ENCODE measurements around the gene GRIK4.

GRIK4 gene

DNA sequence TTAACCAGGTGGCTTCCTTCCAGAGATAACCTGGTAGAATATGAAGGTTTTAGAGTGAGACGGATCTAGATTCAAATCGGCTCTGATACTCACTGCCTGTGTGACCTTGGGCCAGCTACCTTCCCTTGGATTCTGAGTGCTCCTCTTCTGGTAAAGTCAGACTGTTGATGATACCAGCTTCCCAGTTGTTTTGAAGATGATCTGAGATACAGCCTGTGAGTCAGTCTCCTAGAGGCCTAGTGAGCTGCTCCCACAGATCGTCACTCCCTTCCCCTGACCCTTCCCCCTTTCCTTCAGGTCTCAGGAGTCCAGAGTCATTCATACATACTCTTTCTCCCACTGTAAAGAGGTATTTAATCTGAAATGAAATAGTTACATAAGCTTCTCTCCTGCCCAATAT, 207.8 kb downstream of the GRIK4 start:
- Histone ChIP-seq H3K4me1 (ENCODE audit: insufficient read depth, low read length) (no peaks in the 10 kb centered on the region), H3K27me3 (ENCODE audit: control insufficient read depth in 1 of 2, insufficient read depth in 2 of 2, low read length in 2 of 2) (no peaks in the 10 kb centered on the region), H3K9ac (ENCODE audit: low read length) (no peak overlapping the region), H3K27ac (ENCODE audit: low read depth, low read length) (no peak overlapping the region), H3K4me3 (ENCODE audit: low read depth in 1 of 2, low read length in 2 of 2) (no peak overlapping the region), H3K9me3 (ENCODE audit: low read length) (no peaks in the 10 kb centered on the region), H3K36me3 (ENCODE audit: insufficient read depth, low read length) (no peaks in the 10 kb centered on the region)

- Histone ChIP-seq H3K27ac (ENCODE audit: low read depth, low read length) (no peak overlapping the region), H3K27me3 (ENCODE audit: control insufficient read depth in 1 of 2, insufficient read depth in 2 of 2, low read length in 2 of 2) (no peaks in the 10 kb centered on the region), H3K4me1 (ENCODE audit: insufficient read depth, low read length) (no peaks in the 10 kb centered on the region), H3K9ac (ENCODE audit: low read length) (no peak overlapping the region), H3K4me3 (ENCODE audit: low read depth in 1 of 2, low read length in 2 of 2) (no peak overlapping the region), H3K9me3 (ENCODE audit: low read length) (no peaks in the 10 kb centered on the region), H3K36me3 (ENCODE audit: insufficient read depth, low read length) (no peaks in the 10 kb centered on the region)
These were observed 209.2 kb downstream of the GRIK4 start for GRCh38 chr11:120720760-120721159.

DNA sequence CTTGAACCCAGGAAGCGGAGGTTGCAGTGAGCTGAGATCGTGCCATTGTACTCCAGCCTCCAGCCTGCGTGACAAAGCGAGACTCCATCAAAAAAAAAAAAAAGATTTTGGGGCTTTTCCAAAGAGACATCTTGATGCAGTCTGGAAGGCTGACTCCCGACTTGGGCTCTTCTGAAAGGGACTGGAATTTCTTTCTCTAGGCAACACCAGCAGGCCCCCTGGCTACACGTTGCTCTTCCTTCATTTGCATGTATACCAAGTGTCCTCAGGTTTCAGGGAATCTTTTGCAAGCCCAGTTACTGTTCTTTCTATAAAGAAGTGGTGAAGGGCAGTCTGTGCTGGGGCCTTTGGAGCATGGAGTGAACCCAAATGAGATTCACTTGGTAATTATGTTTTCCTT, 211.0 kb downstream of the GRIK4 start:
- Histone ChIP-seq H3K36me3 (ENCODE audit: insufficient read depth, low read length) (no peaks in the 10 kb centered on the region), H3K27me3 (ENCODE audit: control insufficient read depth in 1 of 2, insufficient read depth in 2 of 2, low read length in 2 of 2) (no peaks in the 10 kb centered on the region), H3K9me3 (ENCODE audit: low read length) (no peaks in the 10 kb centered on the region), H3K27ac (ENCODE audit: low read depth, low read length) (no peak overlapping the region), H3K4me1 (ENCODE audit: insufficient read depth, low read length) (no peaks in the 10 kb centered on the region), H3K9ac (ENCODE audit: low read length) (no peak overlapping the region), H3K4me3 (ENCODE audit: low read depth in 1 of 2, low read length in 2 of 2) (no peak overlapping the region)

DNA sequence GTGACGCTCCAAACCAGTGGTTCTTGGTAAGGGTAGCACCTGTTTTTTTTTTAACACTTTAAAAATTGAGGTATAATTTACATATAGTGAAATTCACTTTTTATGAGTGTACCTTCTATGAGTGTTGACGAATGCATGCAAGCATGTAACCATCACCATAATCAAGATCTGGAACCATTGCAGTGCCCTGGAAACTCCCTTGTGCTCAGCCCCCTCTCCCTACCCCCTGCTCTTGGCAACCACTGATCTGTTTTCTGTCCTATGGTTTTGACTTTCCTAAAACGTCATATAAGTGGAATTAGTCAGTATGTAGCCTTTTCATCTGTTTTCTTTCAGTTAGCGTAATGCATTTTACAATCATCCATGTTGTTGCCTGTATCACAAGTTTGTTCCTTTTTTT, 212.2 kb downstream of the GRIK4 start:
- Histone ChIP-seq H3K27me3 (ENCODE audit: control insufficient read depth in 1 of 2, insufficient read depth in 2 of 2, low read length in 2 of 2) (no peaks in the 10 kb centered on the region), H3K27ac (ENCODE audit: low read depth, low read length) (no peak overlapping the region), H3K9ac (ENCODE audit: low read length) (no peak overlapping the region), H3K4me3 (ENCODE audit: low read depth in 1 of 2, low read length in 2 of 2) (no peak overlapping the region), H3K36me3 (ENCODE audit: insufficient read depth, low read length) (no peaks in the 10 kb centered on the region), H3K9me3 (ENCODE audit: low read length) (no peaks in the 10 kb centered on the region), H3K4me1 (ENCODE audit: insufficient read depth, low read length) (no peaks in the 10 kb centered on the region)

GRCh38 chr11:120727752-120728151, 216.2 kb downstream of the GRIK4 start:
- Histone ChIP-seq H3K36me3 (ENCODE audit: insufficient read depth, low read length) (no peaks in the 10 kb centered on the region), H3K27me3 (ENCODE audit: control insufficient read depth in 1 of 2, insufficient read depth in 2 of 2, low read length in 2 of 2) (no peaks in the 10 kb centered on the region), H3K4me1 (ENCODE audit: insufficient read depth, low read length) (no peaks in the 10 kb centered on the region), H3K9me3 (ENCODE audit: low read length) (no peaks in the 10 kb centered on the region), H3K27ac (ENCODE audit: low read depth, low read length) (no peak overlapping the region), H3K9ac (ENCODE audit: low read length) (no peak overlapping the region), H3K4me3 (ENCODE audit: low read depth in 1 of 2, low read length in 2 of 2) (no peak overlapping the region)

DNA sequence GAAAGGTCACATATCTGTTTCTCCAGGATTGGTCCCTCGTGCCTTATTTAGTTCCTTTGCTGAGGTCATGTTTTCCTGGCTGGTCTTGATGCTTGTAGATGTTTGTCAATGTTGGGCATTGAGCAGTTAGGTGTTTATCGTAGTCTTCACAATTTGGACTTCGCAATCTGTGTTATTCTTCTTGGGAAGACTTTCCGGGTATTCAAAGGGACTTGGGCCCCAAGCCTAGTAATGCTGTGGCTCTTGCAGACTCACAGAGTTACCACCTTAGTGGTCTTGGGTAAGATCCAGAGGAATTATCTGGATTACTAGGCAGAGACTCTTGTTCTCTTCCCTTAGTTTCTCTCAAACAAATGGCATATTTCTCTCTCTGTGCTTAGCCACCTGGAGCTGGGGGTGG, 223.5 kb downstream of the GRIK4 start:
- Histone ChIP-seq H3K27ac (ENCODE audit: low read depth, low read length) (no peak overlapping the region), H3K4me1 (ENCODE audit: insufficient read depth, low read length) (no peaks in the 10 kb centered on the region), H3K27me3 (ENCODE audit: control insufficient read depth in 1 of 2, insufficient read depth in 2 of 2, low read length in 2 of 2) (no peaks in the 10 kb centered on the region), H3K4me3 (ENCODE audit: low read depth in 1 of 2, low read length in 2 of 2) (no peak overlapping the region), H3K36me3 (ENCODE audit: insufficient read depth, low read length) (no peaks in the 10 kb centered on the region), H3K9ac (ENCODE audit: low read length) (no peak overlapping the region), H3K9me3 (ENCODE audit: low read length) (no peaks in the 10 kb centered on the region)

DNA sequence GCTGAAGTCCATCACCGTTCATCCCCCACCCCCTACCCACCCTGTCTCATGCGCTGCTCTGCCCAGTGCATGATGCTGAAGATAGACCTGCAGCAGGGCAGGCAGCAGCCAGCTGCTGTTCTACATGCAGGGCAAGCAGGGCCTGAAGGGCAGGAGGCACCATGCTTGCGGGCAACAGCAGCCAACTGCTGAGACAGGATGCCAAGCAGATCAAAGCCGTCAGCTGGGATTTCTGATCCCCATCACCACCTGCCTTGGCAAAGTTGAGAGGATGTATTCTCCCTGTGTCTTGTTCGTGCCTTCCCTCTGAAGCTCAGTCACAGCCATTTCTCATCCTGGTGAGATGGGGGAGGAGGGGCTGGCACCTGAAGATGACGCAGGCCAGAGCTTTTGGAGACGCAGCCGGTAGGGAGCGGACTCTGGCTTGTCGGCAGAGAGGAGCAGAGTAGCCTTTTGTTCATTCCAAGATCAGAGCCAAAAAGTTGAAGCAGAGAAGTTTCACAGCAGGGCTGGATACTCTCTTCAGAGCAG, 227.0 kb downstream of the GRIK4 start:
- no peak overlapping the region for H3K9ac ChIP-seq (ENCODE audit: low read length)
- H3K4me1 ChIP-seq (ENCODE audit: insufficient read depth, low read length) = no peaks in the 10 kb centered on the region
- no peak overlapping the region for H3K27ac ChIP-seq (ENCODE audit: low read depth, low read length)
- H3K27me3 ChIP-seq (ENCODE audit: control insufficient read depth in 1 of 2, insufficient read depth in 2 of 2, low read length in 2 of 2) = no peaks in the 10 kb centered on the region
- no peaks in the 10 kb centered on the region for H3K36me3 ChIP-seq (ENCODE audit: insufficient read depth, low read length)
- H3K4me3 ChIP-seq (ENCODE audit: low read depth in 1 of 2, low read length in 2 of 2) = no peak overlapping the region
- H3K9me3 ChIP-seq (ENCODE audit: low read length) = no peaks in the 10 kb centered on the region

GRCh38 chr11:120739780-120740179, 228.2 kb downstream of the GRIK4 start:
- H3K4me1 ChIP-seq (ENCODE audit: insufficient read depth, low read length) = no peaks in the 10 kb centered on the region
- H3K9me3 ChIP-seq (ENCODE audit: low read length) = no peaks in the 10 kb centered on the region
- no peak overlapping the region for H3K4me3 ChIP-seq (ENCODE audit: low read depth in 1 of 2, low read length in 2 of 2)
- H3K27ac ChIP-seq (ENCODE audit: low read depth, low read length) = no peak overlapping the region
- no peak overlapping the region for H3K9ac ChIP-seq (ENCODE audit: low read length)
- no peaks in the 10 kb centered on the region for H3K36me3 ChIP-seq (ENCODE audit: insufficient read depth, low read length)
- no peaks in the 10 kb centered on the region for H3K27me3 ChIP-seq (ENCODE audit: control insufficient read depth in 1 of 2, insufficient read depth in 2 of 2, low read length in 2 of 2)

- no peaks in the 10 kb centered on the region for H3K36me3 ChIP-seq (ENCODE audit: insufficient read depth, low read length)
- no peak overlapping the region for H3K9ac ChIP-seq (ENCODE audit: low read length)
- no peaks in the 10 kb centered on the region for H3K9me3 ChIP-seq (ENCODE audit: low read length)
- no peak overlapping the region for H3K4me3 ChIP-seq (ENCODE audit: low read depth in 1 of 2, low read length in 2 of 2)
- no peak overlapping the region for H3K27ac ChIP-seq (ENCODE audit: low read depth, low read length)
- no peaks in the 10 kb centered on the region for H3K27me3 ChIP-seq (ENCODE audit: control insufficient read depth in 1 of 2, insufficient read depth in 2 of 2, low read length in 2 of 2)
- no peaks in the 10 kb centered on the region for H3K4me1 ChIP-seq (ENCODE audit: insufficient read depth, low read length)
These were observed 228.8 kb downstream of the GRIK4 start for GRCh38 chr11:120740380-120740779.

DNA sequence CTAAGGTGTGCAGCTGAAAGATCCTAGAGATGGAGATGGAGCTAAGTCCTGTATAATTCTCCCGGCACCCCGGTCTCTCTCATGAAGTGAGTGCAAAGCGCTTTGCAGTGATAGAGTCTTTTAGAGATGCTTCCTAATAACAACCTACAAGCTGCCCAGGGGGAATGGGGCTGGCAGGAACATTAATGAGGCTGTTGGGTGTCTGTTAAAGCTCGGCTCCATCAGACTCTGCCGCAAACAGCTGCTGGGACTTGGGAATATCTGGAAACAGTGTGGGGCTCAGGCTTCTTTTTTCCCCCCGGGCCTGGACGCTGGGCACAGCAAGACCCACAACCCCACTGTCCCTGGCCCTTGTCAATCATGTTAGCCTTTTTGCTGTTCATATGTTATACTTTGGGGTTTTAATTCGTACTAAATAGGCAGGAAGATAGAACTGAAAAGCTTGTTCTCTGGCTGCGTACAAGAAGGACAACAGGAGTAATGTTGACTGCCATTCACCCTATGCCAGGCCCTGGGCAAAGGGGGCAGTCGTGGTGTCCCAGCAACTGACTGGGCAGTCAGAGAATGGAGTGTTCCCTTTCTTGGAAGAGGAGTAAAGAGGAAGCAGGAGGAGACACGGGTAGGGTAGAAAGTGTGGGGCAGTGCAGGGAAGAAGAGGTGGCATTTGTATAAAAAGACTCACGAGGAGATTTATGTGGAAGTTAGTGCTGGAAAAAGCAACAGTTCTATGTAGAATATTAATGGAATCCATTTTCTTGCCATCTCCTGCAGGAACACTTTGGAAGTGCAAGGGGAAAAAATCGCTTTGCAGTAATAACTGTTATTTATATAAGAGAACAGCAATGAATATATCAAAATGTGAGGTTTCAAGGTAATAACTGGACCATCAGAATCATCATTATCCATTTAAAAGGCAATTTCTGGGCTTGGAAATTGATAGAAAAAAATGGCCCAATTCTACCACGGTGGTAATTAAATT, 232.8 kb downstream of the GRIK4 start:
- no peaks in the 10 kb centered on the region for H3K4me1 ChIP-seq (ENCODE audit: insufficient read depth, low read length)
- no peaks in the 10 kb centered on the region for H3K9me3 ChIP-seq (ENCODE audit: low read length)
- H3K27ac ChIP-seq (ENCODE audit: low read depth, low read length) = no peak overlapping the region
- H3K27me3 ChIP-seq (ENCODE audit: control insufficient read depth in 1 of 2, insufficient read depth in 2 of 2, low read length in 2 of 2) = no peaks in the 10 kb centered on the region
- H3K4me3 ChIP-seq (ENCODE audit: low read depth in 1 of 2, low read length in 2 of 2) = no peak overlapping the region
- no peak overlapping the region for H3K9ac ChIP-seq (ENCODE audit: low read length)
- no peaks in the 10 kb centered on the region for H3K36me3 ChIP-seq (ENCODE audit: insufficient read depth, low read length)

GRCh38 chr11:120746376-120746775, 234.8 kb downstream of the GRIK4 start:
- H3K4me3 ChIP-seq (ENCODE audit: low read depth in 1 of 2, low read length in 2 of 2) = no peak overlapping the region
- H3K9me3 ChIP-seq (ENCODE audit: low read length) = no peaks in the 10 kb centered on the region
- H3K27me3 ChIP-seq (ENCODE audit: control insufficient read depth in 1 of 2, insufficient read depth in 2 of 2, low read length in 2 of 2) = no peaks in the 10 kb centered on the region
- no peak overlapping the region for H3K9ac ChIP-seq (ENCODE audit: low read length)
- H3K36me3 ChIP-seq (ENCODE audit: insufficient read depth, low read length) = no peaks in the 10 kb centered on the region
- no peaks in the 10 kb centered on the region for H3K4me1 ChIP-seq (ENCODE audit: insufficient read depth, low read length)
- no peak overlapping the region for H3K27ac ChIP-seq (ENCODE audit: low read depth, low read length)
